ENCODE measurements around the gene ROR2. TPM values are rescaled to one million over a fixed set of nuclear protein-coding genes. Genes with fewer than 3 reads are reported as not detected.

Gene ROR2
- total and polyA plus RNA-seq, 10 donors = 0.65 to 15.6 (median 6.0) TPM

- no peaks in the 10 kb centered on the region for H3K9me3 ChIP-seq
- no peak for TF ChIP-seq CTCF (IDR thresholded peaks at IDR 0.05 in 8 of 11, conservative IDR thresholded peaks at IDR 0.05 in 3 of 11)
- TF ChIP-seq POLR2AphosphoS5 (IDR thresholded peaks at IDR 0.05) = no peak
- TF ChIP-seq POLR2A (IDR thresholded peaks at IDR 0.05) = no peak
- peaks cover 0 to 35% (median 0%) of the 10 kb centered on the region in 7 donors for H3K27me3 ChIP-seq (replicated peaks in 1 of 7)
- no peak overlapping the region for H3K4me3 ChIP-seq
- intact Hi-C loops (cut with DNase I; ENCODE audit: low total_unique reads) = no loop called here
- DNase-seq = no peak
- no peaks in the 10 kb centered on the region for H3K36me3 ChIP-seq
- WGBS, 5 donors = 38 to 50% (median 41%) methylated on average over 3 of the region's 3 CpGs
- H3K4me1 ChIP-seq = peaks cover 0 to 11% (median 6%) of the 10 kb centered on the region in 6 donors
- no peak overlapping the region for H3K27ac ChIP-seq
Observed at GRCh38 chr9:91677331-91677730, 272.7 kb downstream of the ROR2 start.

- no peaks in the 10 kb centered on the region for H3K36me3 ChIP-seq
- no peak for TF ChIP-seq POLR2A (IDR thresholded peaks at IDR 0.05)
- no peak for TF ChIP-seq CTCF (IDR thresholded peaks at IDR 0.05 in 8 of 11, conservative IDR thresholded peaks at IDR 0.05 in 3 of 11)
- TF ChIP-seq POLR2AphosphoS5 (IDR thresholded peaks at IDR 0.05) = no peak
- H3K27me3 ChIP-seq (replicated peaks in 1 of 7) = peaks cover 0 to 22% (median 0%) of the 10 kb centered on the region in 7 donors
- WGBS, 5 donors = 44 to 100% (median 91%) methylated on average over 1 of the region's 1 CpG
- no peak overlapping the region for H3K27ac ChIP-seq
- H3K4me1 ChIP-seq = peaks cover 0 to under 1% (median 0%) of the 10 kb centered on the region in 6 donors
- intact Hi-C loops (cut with DNase I; ENCODE audit: low total_unique reads) = no loop called here
- no peak for DNase-seq
- peaks cover 0 to 8% (median 0%) of the 10 kb centered on the region in 8 donors for H3K9me3 ChIP-seq
- no peak overlapping the region for H3K4me3 ChIP-seq
Observed at GRCh38 chr9:91676046-91676445, 274.0 kb downstream of the ROR2 start.

- TF ChIP-seq POLR2A (IDR thresholded peaks at IDR 0.05) = no peak
- no peak for TF ChIP-seq CTCF (IDR thresholded peaks at IDR 0.05 in 8 of 11, conservative IDR thresholded peaks at IDR 0.05 in 3 of 11)
- no peak for TF ChIP-seq POLR2AphosphoS5 (IDR thresholded peaks at IDR 0.05)
- DNase-seq = no peak
- WGBS, 5 donors = 81 to 92% (median 85%) methylated on average over 8 of the region's 8 CpGs
- no peaks in the 10 kb centered on the region for H3K36me3 ChIP-seq
- H3K27me3 ChIP-seq (replicated peaks in 1 of 7) = peaks cover 0 to 8% (median 0%) of the 10 kb centered on the region in 7 donors
- no peak overlapping the region for H3K27ac ChIP-seq
- H3K4me1 ChIP-seq = no peaks in the 10 kb centered on the region
- H3K4me3 ChIP-seq = no peak overlapping the region
- intact Hi-C loops (cut with DNase I; ENCODE audit: low total_unique reads) = no loop called here
- no peaks in the 10 kb centered on the region for H3K9me3 ChIP-seq
Observed at GRCh38 chr9:91664663-91665062, 285.4 kb downstream of the ROR2 start.

GRCh38 chr9:91663858-91664257, 286.2 kb downstream of the ROR2 start:
- DNase-seq = no peak
- H3K27me3 ChIP-seq (replicated peaks in 1 of 7) = peaks cover 0 to 8% (median 0%) of the 10 kb centered on the region in 7 donors
- no peak for TF ChIP-seq POLR2AphosphoS5 (IDR thresholded peaks at IDR 0.05)
- no peak for TF ChIP-seq POLR2A (IDR thresholded peaks at IDR 0.05)
- TF ChIP-seq CTCF (IDR thresholded peaks at IDR 0.05 in 8 of 11, conservative IDR thresholded peaks at IDR 0.05 in 3 of 11) = no peak
- no peaks in the 10 kb centered on the region for H3K9me3 ChIP-seq
- WGBS, 5 donors = 76 to 94% (median 86%) methylated on average over 6 of the region's 6 CpGs
- no peak overlapping the region for H3K27ac ChIP-seq
- H3K4me3 ChIP-seq = no peak overlapping the region
- H3K4me1 ChIP-seq = no peaks in the 10 kb centered on the region
- H3K36me3 ChIP-seq = no peaks in the 10 kb centered on the region
- intact Hi-C loops (cut with DNase I; ENCODE audit: low total_unique reads) = no loop called here
